Neutrophil (primary cell): Measurements from ENCODE around the gene CCDC187.
"Not testable (repeated sequence)": the region's sequence is repeated elsewhere in the genome, so short reads cannot be mapped to it uniquely, and the experiment has no call there.

ENCODE experiments used
- H3K27ac ChIP-seq: fragments of 200-600 bp; sonication (generic); 2 replicates; pipeline ENCODE4 v1.5.1; 2016; ENCODE audit warnings: mild to moderate bottlenecking, moderate library complexity
- H3K27me3 ChIP-seq: fragments of 200-600 bp; sonication (generic); 2 replicates; pipeline ENCODE4 v1.6.0; 2016; ENCODE audit warnings: mild to moderate bottlenecking
- H3K36me3 ChIP-seq: fragments of 200-600 bp; sonication (generic); 2 replicates; pipeline ENCODE4 v1.5.1; 2017
- H3K4me1 ChIP-seq, 2 experiments: fragments of 200-600 bp in 1 of 2; sonication (generic) in 1 of 2; 1 replicate in 1 of 2; 2 replicates in 1 of 2; pipeline versions ENCODE4 v1.5.1 to v1.6.1; 2013 to 2016; ENCODE audit warnings: low read depth in 1 of 2, low read length in 1 of 2, mild to moderate bottlenecking in 1 of 2, moderate library complexity in 1 of 2; ENCODE audit not compliant: control insufficient read depth in 1 of 2, insufficient read depth in 1 of 2
- H3K4me3 ChIP-seq, 2 experiments: fragments of 200-600 bp in 1 of 2; sonication (generic) in 1 of 2; 1 replicate in 1 of 2; 2 replicates in 1 of 2; pipeline ENCODE4 v1.5.1; 2013 to 2016; ENCODE audit warnings: low read depth in 1 of 2, low read length in 1 of 2, mild to moderate bottlenecking in 1 of 2, moderate library complexity in 1 of 2
- H3K9me3 ChIP-seq: fragments of 200-600 bp; sonication (generic); 2 replicates; pipeline ENCODE4 v1.5.1; 2016
- TF ChIP-seq, protein P1 (sequence below): fragments of 200-600 bp; sonication (generic); IDR thresholded peaks from 2 replicates; pipeline ENCODE4 v1.5.1; 2016; ENCODE audit warnings: antibody characterized with exemption

Gene CCDC187

GRCh38 chr9:136303825-136304416 lies at the start of gene CCDC187:
CCDC187 (minus strand) TSS chr9:136304094; CDS start chr9:136303830, 264 bp downstream.
- no peaks in the 10 kb centered on the region for H3K36me3 ChIP-seq
- TF ChIP-seq, protein P1, sequence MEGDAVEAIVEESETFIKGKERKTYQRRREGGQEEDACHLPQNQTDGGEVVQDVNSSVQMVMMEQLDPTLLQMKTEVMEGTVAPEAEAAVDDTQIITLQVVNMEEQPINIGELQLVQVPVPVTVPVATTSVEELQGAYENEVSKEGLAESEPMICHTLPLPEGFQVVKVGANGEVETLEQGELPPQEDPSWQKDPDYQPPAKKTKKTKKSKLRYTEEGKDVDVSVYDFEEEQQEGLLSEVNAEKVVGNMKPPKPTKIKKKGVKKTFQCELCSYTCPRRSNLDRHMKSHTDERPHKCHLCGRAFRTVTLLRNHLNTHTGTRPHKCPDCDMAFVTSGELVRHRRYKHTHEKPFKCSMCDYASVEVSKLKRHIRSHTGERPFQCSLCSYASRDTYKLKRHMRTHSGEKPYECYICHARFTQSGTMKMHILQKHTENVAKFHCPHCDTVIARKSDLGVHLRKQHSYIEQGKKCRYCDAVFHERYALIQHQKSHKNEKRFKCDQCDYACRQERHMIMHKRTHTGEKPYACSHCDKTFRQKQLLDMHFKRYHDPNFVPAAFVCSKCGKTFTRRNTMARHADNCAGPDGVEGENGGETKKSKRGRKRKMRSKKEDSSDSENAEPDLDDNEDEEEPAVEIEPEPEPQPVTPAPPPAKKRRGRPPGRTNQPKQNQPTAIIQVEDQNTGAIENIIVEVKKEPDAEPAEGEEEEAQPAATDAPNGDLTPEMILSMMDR, result no peak
- H3K27me3 ChIP-seq, result peaks cover 41% of the 10 kb centered on the region
- H3K4me1 ChIP-seq, result no peaks in the 10 kb centered on the region
- no peak within 1 kb of the TSS for H3K4me3 ChIP-seq
- H3K27ac ChIP-seq, result no peak within 1 kb of the TSS
- H3K9me3 ChIP-seq, result no peaks in the 10 kb centered on the region

- H3K27me3 ChIP-seq, result no peaks in the 10 kb centered on the region
- no peaks in the 10 kb centered on the region for H3K4me1 ChIP-seq
- H3K27ac ChIP-seq, result no peak overlapping the region
- TF ChIP-seq, protein P1, result no peak
- H3K9me3 ChIP-seq, result no peaks in the 10 kb centered on the region
- H3K4me3 ChIP-seq, result no peak overlapping the region
- H3K36me3 ChIP-seq, result no peaks in the 10 kb centered on the region
Observed at GRCh38 chr9:136353088-136353487, 49.2 kb upstream of the CCDC187 start.

DNA sequence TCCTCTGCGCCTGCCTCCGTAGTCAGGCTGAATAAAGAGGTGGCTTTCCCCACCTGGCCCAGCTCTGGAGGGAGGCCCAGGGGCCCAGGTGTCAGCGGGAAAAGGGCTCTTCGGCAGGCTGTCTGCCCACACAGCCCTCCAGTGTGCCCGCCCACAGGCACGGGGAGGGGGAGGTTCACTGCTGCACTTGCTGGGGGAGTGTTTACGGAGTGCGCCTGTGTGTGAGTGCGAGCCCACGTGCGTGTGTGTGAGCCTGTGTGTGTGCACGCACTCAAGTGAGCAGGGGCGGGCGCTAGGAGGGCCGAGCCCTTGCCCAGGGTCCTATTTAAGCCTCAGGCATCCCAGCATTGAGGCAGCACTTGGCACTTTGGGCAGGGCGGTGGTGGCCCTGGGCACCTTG lies 48.8 kb upstream of the CCDC187 start:
- Histone ChIP-seq H3K4me3 (no peak overlapping the region), H3K27me3 (no peaks in the 10 kb centered on the region), H3K4me1 (no peaks in the 10 kb centered on the region), H3K36me3 (no peaks in the 10 kb centered on the region), H3K9me3 (no peaks in the 10 kb centered on the region), H3K27ac (no peak overlapping the region)
- TF ChIP-seq, protein P1, result no peak

DNA sequence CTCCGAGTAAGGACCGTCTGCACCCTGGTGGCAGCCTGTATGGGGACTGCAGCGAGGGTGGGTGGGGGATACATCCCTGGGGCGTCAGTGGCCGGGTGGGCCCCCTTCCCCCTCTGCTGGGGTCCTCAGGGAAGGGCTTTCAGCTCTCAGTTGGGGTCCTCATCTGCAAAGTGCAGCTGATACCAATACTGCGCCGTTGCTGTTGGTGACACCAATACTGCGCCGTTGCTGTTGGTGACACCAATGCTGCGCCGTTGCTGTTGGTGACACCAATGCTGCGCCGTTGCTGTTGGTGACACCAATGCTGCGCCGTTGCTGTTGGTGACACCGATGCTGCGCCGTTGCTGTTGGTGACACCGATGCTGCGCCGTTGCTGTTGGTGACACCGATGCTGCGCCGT lies 48.0 kb upstream of the CCDC187 start:
- H3K9me3 ChIP-seq, H3K4me1 ChIP-seq, H3K4me3 ChIP-seq, H3K27ac ChIP-seq, H3K36me3 ChIP-seq, H3K27me3 ChIP-seq: not testable (repeated sequence)

DNA sequence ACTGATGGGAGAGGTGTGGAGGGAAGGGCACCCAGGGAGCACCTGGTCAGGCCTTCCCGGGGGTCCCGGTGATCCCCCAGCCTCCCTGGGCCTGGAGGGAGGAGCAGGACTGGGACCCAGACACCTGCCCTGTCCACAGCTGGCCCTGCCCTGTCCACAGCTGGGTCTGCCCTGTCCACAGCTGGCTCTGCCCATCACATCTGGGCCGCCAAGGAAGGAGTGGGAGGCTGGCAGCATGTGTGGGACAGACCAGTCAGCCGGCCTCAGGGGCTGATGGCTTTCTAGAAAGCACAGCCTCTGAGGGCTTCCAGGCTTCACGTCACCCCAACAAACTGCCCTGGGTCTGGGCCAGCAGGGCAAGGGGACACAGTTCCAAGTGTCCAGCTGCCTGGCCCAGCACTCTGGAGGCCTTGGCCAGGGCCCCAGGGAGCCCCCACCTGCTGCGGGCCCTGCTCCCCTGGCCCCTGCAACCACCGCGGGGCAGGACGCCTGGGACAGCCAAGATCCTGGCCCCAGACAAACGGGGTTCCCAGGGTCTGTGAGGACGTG lies 47.4 kb upstream of the CCDC187 start:
- H3K4me1 ChIP-seq, result no peaks in the 10 kb centered on the region
- TF ChIP-seq, protein P1, result no peak
- no peaks in the 10 kb centered on the region for H3K27me3 ChIP-seq
- no peaks in the 10 kb centered on the region for H3K36me3 ChIP-seq
- H3K4me3 ChIP-seq, result no peak overlapping the region
- H3K9me3 ChIP-seq, result no peaks in the 10 kb centered on the region
- H3K27ac ChIP-seq, result no peak overlapping the region

DNA sequence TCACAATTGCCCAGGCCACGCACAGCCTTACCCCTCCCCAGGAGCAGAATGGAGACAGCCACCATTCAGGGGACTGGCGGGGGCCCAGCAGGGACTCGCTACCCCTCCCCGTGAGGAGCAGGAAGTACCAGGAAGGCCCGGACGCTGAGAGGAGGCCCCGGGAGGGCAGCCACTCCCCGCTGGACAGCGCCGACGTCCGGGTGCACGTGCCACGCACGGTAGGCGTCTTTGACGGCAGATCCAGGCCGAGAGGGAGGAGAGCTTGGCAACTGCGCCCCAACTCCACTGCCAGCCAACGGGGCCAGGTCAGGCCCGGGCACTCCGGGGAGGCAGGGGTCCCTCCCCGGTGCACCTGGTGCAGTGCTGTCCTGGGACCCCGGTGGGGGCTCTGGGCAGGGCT lies 45.7 kb upstream of the CCDC187 start:
- H3K4me3 ChIP-seq, result no peak overlapping the region
- H3K4me1 ChIP-seq, result no peaks in the 10 kb centered on the region
- H3K9me3 ChIP-seq, result no peaks in the 10 kb centered on the region
- H3K27ac ChIP-seq, result no peak overlapping the region
- H3K27me3 ChIP-seq, result no peaks in the 10 kb centered on the region
- TF ChIP-seq, protein P1, result no peak
- no peaks in the 10 kb centered on the region for H3K36me3 ChIP-seq
